Measurements from ENCODE around the gene SRRT.
"Not testable (repeated sequence)": the region's sequence is repeated elsewhere in the genome, so short reads cannot be mapped to it uniquely, and the experiment has no call there.

Gene SRRT

GRCh38 chr7:100896732-100897608 lies 22.1 kb downstream of the SRRT start:
- no peak for DNase-seq

GRCh38 chr7:100897772-100898454 lies 23.0 kb downstream of the SRRT start:
- DNase-seq: no peak

GRCh38 chr7:100899432-100899831 lies 24.5 kb downstream of the SRRT start:
- no peak for DNase-seq

GRCh38 chr7:100900978-100901377 lies 26.1 kb downstream of the SRRT start:
- no peak for DNase-seq

- no peak for DNase-seq
Observed at GRCh38 chr7:100901921-100902332, 27.0 kb downstream of the SRRT start.

- DNase-seq: no peak
Observed at GRCh38 chr7:100902638-100903037, 27.7 kb downstream of the SRRT start.

- no peak for DNase-seq
Observed at GRCh38 chr7:100908512-100908911, 33.6 kb downstream of the SRRT start.

GRCh38 chr7:100910443-100910842 lies 35.5 kb downstream of the SRRT start:
- not testable (repeated sequence) for DNase-seq

- no peak for DNase-seq
Observed at GRCh38 chr7:100911484-100911883, 36.6 kb downstream of the SRRT start.

- no peak for DNase-seq
Observed at GRCh38 chr7:100914208-100914878, 39.4 kb downstream of the SRRT start.

- DNase-seq: no peak
Observed at GRCh38 chr7:100914879-100915447, 40.1 kb downstream of the SRRT start.

GRCh38 chr7:100919335-100919734 lies 44.4 kb downstream of the SRRT start:
- not testable (repeated sequence) for DNase-seq

- not testable (repeated sequence) for DNase-seq
Observed at GRCh38 chr7:100919779-100920437, 45.0 kb downstream of the SRRT start.

GRCh38 chr7:100921039-100921438 lies 46.1 kb downstream of the SRRT start:
- DNase-seq: no peak

GRCh38 chr7:100923616-100924015 lies 48.7 kb downstream of the SRRT start:
- DNase-seq: not testable (repeated sequence)

GRCh38 chr7:100929808-100930174 lies 54.9 kb downstream of the SRRT start:
- DNase-seq: no peak

- DNase-seq: no peak
Observed at GRCh38 chr7:100933734-100934133, 58.8 kb downstream of the SRRT start.

GRCh38 chr7:100935381-100935780 lies 60.5 kb downstream of the SRRT start:
- DNase-seq: not testable (repeated sequence)

GRCh38 chr7:100936167-100936566 lies 61.3 kb downstream of the SRRT start:
- DNase-seq: not testable (repeated sequence)

Measured in NK-92 treated with Interleukin-12 subunit alpha and Interleukin-12 subunit beta, amount 100 ng/mL, for 24 hours (cell line).